ENCODE measurements around the gene IER5L.
"Not testable (repeated sequence)": the region's sequence is repeated elsewhere in the genome, so short reads cannot be mapped to it uniquely, and the experiment has no call there.

Gene IER5L

DNA sequence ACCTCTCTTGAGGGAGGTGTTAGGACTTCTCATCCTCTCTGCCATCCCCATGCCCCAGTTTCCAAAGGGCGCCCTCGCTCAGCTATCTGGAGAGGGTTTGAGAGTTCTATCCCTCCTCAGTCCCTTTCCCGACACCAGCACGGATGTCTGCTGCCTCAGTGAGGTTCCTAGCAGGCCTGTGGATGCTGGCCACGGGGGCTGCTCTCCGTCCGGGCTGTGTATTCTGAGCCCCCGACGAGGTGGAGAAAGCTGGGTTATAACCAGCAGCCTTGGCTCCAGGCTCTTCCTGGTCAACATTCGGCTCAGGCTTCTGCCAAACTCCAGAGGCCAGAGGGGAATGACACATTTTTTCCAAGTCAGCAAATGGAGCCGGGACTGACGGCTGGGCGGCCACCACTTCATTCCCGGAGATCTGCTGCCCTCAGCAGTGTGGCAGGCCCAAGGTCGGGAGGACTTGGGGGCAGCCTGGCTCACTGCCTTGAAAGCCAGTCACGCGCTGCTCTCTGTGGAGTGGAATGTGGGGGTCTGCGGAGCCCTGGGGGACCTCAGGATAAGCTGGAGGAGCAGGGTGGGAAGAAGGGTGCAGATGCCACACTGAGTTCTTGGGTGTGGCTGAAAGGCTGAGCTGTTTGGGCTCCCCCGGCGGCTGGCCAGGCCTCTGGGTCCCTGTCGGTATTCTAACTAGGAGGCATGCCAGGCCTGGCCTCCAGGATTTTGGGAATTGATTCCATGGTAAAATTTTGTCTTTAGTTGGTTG lies 39.4 kb downstream of the IER5L start:
- no peak for DNase-seq (ENCODE audit: low read depth)

DNA sequence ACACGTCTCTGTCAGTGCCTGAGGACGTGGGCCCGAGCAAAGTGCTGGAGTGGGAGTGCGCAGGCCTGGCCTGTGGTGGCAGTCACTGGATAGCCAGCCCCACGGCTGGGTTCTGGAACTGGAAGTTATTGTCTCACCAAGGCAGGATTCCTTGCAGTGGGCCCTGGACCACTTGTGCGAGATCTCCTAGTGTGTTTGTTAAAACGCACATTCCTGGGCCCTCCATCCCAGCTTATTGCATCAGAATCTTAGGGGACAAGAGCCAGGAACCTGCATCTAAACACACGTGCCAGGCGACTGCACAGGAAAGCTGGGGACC lies 40.0 kb downstream of the IER5L start:
- DNase-seq (ENCODE audit: low read depth) = no peak

DNA sequence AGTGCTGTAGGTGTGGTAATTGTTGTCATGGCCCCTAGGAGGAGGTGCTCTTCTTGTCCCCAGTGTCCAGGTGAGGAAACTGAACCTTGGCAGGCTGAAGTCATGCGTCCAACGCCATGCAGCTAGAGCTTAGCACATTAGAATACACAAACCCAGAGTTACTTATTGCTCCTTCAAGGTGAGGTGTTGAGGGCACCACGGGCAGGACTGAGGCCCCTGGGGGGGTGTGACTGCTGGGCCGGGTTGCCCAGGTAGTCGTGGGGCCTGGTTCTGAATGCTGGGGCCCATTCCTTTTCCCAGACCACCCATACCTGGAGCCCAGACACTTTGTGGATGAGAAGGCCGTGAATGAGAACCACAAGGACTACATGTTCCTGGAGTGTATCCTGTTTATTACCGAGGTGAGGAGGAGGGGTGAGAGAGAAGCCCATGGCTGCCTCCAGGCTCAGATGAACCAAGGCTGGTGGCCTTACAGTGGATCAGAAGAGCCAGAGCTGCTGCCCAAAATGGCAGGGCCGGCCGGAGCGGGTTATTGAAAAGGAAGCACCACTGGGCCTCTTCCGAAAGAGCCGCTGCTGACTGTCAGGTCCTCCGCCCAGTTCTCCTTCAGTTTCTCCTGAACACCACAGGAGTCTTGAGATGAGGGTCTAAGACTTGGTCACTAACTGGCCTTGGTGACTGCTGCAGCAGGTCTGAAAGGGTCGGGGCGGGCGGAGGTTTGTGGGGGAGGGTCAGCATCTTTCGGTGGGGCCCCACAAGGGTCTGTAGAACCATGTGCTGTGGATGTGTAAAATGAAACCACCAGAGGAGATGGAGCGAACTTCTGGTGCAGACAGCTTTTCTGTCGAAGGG lies 40.5 kb downstream of the IER5L start:
- DNase-seq (ENCODE audit: low read depth) = no peak

DNA sequence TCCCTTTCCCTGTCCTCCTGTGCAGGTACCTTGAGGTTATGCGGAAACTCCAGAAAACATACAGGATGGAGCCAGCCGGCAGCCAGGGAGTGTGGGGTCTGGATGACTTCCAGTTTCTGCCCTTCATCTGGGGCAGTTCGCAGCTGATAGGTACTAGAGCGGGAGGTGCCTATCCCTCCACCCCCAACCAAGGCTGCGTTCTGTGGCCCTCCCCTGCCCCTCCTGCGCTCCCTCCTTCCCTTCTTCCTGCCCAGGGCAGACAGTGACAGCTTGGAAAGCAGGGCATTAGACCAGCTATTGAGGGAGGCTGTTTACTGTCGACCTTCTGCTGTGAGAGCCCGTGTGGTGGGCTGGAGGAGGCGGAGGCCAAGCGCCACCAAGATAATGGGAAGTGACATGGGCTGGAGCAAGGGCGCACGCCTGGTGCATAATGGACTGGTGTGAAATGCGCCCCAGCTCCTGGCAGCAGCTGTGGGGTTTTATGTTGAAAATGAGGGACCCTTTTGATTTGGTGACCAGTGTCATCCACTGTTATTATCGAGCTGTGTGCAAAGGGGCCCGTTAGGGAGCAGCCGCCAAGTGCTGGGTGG lies 41.5 kb downstream of the IER5L start:
- DNase-seq (ENCODE audit: low read depth) = no peak

DNA sequence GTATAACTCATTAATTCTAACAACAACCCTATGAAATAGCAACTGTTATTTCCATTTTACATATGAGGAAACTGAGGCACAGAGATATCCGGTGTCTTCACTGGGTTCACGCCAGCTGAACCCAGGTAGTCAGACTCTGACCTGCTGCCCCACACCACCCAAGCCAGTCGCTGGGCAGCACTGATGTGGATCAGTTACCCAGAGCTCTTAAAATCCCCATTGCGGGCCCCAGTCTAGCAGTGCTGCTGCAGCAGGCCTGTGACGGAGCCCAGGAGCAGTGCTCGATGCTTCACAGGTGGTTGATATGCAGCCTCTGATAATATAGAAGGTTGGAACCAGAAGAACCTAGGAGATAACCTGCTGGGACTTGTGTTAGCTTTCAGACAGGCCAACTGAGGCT lies 42.6 kb downstream of the IER5L start:
- no peak for DNase-seq (ENCODE audit: low read depth)

DNA sequence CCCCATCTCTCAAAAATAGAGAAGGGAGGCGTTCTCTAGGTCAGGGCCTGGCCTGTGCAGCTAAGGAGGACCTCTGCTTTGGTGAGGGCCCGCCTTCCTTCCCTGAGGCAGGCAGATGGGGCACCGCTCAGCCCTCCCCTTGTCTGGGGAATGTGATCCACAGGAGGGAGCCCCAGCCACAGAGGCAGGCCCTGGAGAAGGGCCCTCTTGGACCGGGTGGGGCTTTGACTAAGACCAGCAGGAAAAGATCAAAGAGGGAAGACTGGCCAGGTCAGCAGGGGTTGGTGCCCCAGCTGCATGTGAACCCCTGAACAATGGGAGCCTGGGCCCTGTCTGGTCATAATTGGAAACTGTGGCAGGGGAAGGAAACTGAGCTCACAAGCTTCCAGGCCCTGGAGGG lies 45.0 kb downstream of the IER5L start:
- DNase-seq (ENCODE audit: low read depth) = no peak

DNA sequence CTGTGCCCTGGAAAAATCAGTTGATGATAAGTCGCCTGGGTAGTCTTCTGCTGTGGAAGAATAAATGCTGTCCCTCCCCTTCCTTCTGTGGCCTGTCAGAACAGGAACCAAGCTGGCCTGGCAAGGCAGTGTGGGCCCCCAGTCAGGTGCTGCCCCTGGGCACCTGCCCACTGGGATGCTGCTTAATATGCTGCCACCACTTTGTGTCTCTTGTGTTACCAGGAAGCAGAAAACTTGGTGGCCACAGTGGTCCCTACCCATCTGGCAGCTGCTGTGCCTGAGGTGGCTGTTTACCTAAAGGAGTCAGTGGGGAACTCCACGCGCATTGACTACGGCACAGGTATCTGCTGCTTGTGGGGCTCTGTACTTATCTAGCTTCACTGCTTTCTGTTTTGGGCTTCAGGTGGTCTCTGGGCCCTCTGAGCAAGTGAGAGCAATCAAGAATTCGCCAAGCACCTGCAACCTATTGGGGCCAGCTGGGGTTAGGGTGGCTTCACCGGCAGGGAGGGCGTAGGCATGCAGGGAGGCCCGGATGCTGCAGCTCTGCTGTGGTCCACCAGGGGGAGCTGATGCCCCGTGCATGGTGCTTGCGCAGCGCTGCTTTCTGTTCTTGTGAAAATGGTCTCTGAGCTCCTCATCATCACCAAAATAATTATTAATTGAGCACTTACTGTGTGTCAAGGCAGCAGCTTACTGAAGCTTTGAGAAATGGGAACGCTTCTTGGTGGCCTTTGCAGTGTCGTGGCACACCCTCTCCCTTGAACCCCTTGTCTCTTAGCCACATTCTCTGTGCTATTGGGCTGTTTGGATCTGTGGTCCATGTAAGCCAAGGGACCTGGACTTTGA lies 46.5 kb downstream of the IER5L start:
- DNase-seq (ENCODE audit: low read depth) = peak; percentile 71

DNA sequence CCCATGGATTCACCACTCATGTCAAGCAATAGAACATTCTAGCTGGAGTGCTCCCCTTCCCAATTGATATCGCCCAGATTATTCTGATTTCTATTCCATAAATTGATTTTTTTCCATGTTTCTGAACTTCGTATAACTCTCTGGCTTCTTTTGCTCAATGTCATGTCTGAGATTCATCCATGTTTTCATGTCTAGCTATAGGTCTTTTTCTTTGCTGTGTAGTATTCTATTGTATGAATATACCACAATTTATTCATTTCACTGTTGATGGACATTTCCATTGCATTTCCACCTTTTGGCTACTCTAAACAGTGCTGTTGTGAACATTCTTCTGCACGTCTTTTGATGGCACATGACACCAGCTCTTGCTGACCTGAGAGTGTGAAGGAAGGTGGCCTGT lies 47.3 kb downstream of the IER5L start:
- DNase-seq (ENCODE audit: low read depth) = no peak

DNA sequence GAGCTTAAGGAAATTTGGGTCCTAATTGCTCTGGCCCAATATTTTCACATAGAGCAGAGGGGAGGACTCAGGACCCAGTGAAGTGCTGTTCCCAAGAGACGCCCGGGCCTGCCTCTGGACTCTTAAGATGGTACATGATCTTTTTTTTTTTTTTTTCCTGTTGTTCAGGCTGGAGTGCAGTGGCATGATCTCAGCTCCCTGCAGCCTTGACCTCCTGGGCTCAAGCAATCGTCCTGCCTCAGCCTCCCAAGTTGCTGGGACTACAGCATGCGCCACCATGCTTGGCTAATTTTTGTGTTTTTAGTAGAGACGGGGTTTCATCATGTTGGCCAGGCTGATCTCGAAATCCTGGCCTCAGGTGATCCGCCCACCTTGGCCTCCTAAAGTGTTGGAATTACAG lies 47.8 kb downstream of the IER5L start:
- DNase-seq (ENCODE audit: low read depth) = not testable (repeated sequence)

DNA sequence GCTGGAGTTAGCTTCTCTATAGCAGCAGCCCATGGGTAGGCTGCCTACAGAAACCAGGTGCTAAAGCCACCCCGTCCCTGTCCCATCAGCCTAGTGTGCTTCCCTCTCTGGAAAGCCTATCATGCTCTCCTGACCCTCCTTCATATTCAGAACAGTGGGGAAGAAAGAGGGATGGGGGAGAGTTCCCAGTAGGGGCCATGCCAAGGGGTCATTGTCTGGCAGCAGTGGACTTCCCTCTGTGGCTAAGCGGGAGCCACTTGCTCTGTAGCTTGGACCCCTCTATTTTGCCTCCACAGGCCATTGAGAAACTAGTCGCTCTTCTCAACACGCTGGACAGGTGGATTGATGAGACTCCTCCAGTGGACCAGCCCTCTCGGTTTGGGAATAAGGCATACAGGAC lies 49.4 kb downstream of the IER5L start:
- no peak for DNase-seq (ENCODE audit: low read depth)

DNA sequence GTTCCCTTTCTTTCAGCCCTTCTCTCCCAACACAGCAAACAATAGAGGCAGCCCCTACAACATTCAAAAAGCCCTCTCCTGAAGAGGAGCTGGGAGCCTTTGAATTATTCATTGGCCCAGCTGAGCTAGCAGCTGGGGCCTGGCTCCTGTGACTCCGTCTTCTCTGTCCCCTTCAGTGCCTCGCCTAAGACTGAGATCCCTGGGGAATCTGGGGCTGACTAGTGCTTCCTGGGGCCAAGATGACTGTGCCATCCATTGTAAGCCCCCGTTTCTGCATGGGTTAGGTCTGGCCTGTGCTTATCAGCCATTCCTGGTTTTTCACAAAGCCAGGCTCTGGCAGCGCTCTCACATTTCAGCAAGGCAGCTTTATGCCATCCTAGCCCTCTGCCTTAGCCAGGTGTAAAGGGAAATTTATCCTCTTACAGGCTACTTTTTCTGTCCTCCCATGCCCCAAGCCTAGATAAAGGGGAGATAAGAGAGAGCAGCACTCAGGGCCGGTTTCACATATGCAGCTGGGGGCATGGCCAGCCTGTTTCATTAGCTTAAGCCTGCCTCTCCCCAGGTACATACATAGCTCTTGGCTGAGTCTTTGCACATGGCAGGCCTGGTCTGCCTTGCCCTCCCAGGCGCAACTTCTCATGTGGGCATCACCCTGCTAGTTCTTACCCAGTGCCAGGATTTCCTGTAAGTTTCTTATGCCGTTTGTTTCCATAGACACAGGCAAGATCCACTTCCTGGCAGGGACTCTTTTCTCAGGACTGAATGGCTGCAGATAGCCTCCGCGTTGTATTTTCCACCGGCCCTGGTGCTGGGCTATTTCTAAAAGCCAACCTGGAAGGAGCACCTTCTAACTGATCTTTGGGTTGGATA lies 51.1 kb downstream of the IER5L start:
- DNase-seq (ENCODE audit: low read depth) = no peak
